Natural killer cell (primary cell): ENCODE measurements around the gene DENND5B. TPM values are rescaled to one million over a fixed set of nuclear protein-coding genes. Genes with fewer than 3 reads are reported as not detected.

Source experiments
- ATAC-seq, 3 donors: fragments of 150-1000 bp in 2 of 3; fragments of 200-7000 bp in 1 of 3; cut with Tn5 transposase; 1 replicate in 1 of 3; 2 replicates in 2 of 3; pipeline ENCODE4 v1.10.0; 2021; ENCODE audit warnings: mild to moderate bottlenecking in 2 of 3, moderate library complexity in 2 of 3
- DNase-seq, 2 donors: peaks; one replicate each; pipeline versions ENCODE4 v3.0.0 to v3.0.0-alpha.2; 2013 to 2021; ENCODE audit warnings: mixed read lengths in 1 of 2
- H3K27ac ChIP-seq: one replicate; pipeline ENCODE4 v1.5.1; 2013; ENCODE audit warnings: mild to moderate bottlenecking, low read length
- H3K27me3 ChIP-seq: one replicate; pipeline ENCODE4 v1.6.1; 2013; ENCODE audit warnings: low read length; ENCODE audit not compliant: control insufficient read depth, insufficient read depth
- H3K36me3 ChIP-seq: one replicate; pipeline ENCODE4 v1.6.1; 2013; ENCODE audit warnings: low read length; ENCODE audit not compliant: control insufficient read depth, insufficient read depth
- H3K4me1 ChIP-seq: one replicate; pipeline ENCODE4 v1.6.1; 2013; ENCODE audit warnings: low read length; ENCODE audit not compliant: control insufficient read depth, insufficient read depth
- H3K4me3 ChIP-seq: one replicate; pipeline ENCODE4 v1.5.1; 2013; ENCODE audit warnings: low read length
- H3K9me3 ChIP-seq: one replicate; pipeline ENCODE4 v1.6.1; 2013; ENCODE audit warnings: low read length; ENCODE audit not compliant: control insufficient read depth, insufficient read depth
- H3K27ac Mint-ChIP-seq, 2 donors: one replicate each; pipeline ENCODE4 v1.8.0; 2022; ENCODE audit warnings: mild to moderate bottlenecking in 2 of 2, mixed read lengths in 2 of 2, moderate library complexity in 1 of 2
- H3K27me3 Mint-ChIP-seq, 2 donors: one replicate each; pipeline ENCODE4 v1.8.0; 2022; ENCODE audit warnings: low read depth in 2 of 2, mixed read lengths in 2 of 2
- H3K36me3 Mint-ChIP-seq: one replicate; pipeline ENCODE4 v1.8.0; 2022; ENCODE audit warnings: mixed read lengths
- H3K4me1 Mint-ChIP-seq, 2 donors: one replicate each; pipeline ENCODE4 v1.8.0; 2022; ENCODE audit warnings: mixed read lengths in 2 of 2
- H3K4me3 Mint-ChIP-seq: one replicate; pipeline ENCODE4 v1.8.0; 2022; ENCODE audit warnings: mild to moderate bottlenecking, moderate library complexity, mixed read lengths
- H3K9me3 Mint-ChIP-seq, 2 donors: one replicate each; pipeline ENCODE4 v1.8.0; 2022; ENCODE audit warnings: mixed read lengths in 2 of 2
- CTCF ChIP-seq: fragments of 200-600 bp; IDR thresholded peaks from one replicate; pipeline ENCODE4 v1.8.0; 2022; ENCODE audit warnings: antibody characterized with exemption
- WGBS: methylation state at CpG from one replicate; pipeline ENCODE4 v1.1.7; 2013; ENCODE audit warnings: missing lambda C conversion rate; ENCODE audit not compliant: insufficient coverage; 5-methylcytosine and 5-hydroxymethylcytosine counted together
- intact Hi-C: fragments of 100-400 bp; cut with micrococcal nuclease; formaldehyde crosslinking; loops from one replicate; pipeline ENCODE4 v1.14.2; 2022
- total RNA-seq, 4 donors: library from RNA; stranded (reverse); fragments of 120-200 nt in 1 of 4; gene quantifications; one replicate each; pipeline versions ENCODE4 v1.2.3 to v1.2.4, GENCODE V29; 2013 to 2022

DENND5B gene
- total RNA-seq, 3 donors from 2014 or later (not counting 1 experiment from before 2014, with no cell fraction given), result 0.52 to 2.4 (median 0.70) TPM

- Mint-ChIP-seq H3K4me3 (no peak overlapping the region), H3K27me3 (peaks cover 0 to 6% of the 10 kb centered on the region in 2 donors), H3K36me3 (no peaks in the 10 kb centered on the region), H3K4me1 (no peaks in the 10 kb centered on the region), H3K9me3 (no peaks in the 10 kb centered on the region), H3K27ac (no peak overlapping the region)
- no peak for TF ChIP-seq CTCF
- Histone ChIP-seq H3K9me3 (no peaks in the 10 kb centered on the region), H3K4me1 (no peaks in the 10 kb centered on the region), H3K27me3 (no peaks in the 10 kb centered on the region), H3K4me3 (no peak overlapping the region), H3K27ac (no peak overlapping the region), H3K36me3 (no peaks in the 10 kb centered on the region)
- intact Hi-C loops, result no loop called here
- 92% methylated on average over 4 of the region's 4 CpGs for WGBS
- DNase-seq, result no peak
- ATAC-seq, result no peak
Observed at GRCh38 chr12:31514912-31515311, 76.0 kb downstream of the DENND5B start.

- no peak for DNase-seq
- WGBS, result 90% methylated on average over 4 of the region's 4 CpGs
- no peak for ATAC-seq
- H3K27me3 Mint-ChIP-seq, result peaks cover 0 to 6% of the 10 kb centered on the region in 2 donors
- H3K36me3 Mint-ChIP-seq, result no peaks in the 10 kb centered on the region
- TF ChIP-seq CTCF, result no peak
- H3K36me3 ChIP-seq, result no peaks in the 10 kb centered on the region
- H3K4me1 Mint-ChIP-seq, result no peaks in the 10 kb centered on the region
- no peaks in the 10 kb centered on the region for H3K27me3 ChIP-seq
- intact Hi-C loops, result no loop called here
- H3K9me3 Mint-ChIP-seq, result no peaks in the 10 kb centered on the region
- no peak overlapping the region for H3K4me3 ChIP-seq
- H3K27ac Mint-ChIP-seq, result no peak overlapping the region
- H3K4me3 Mint-ChIP-seq, result no peak overlapping the region
- H3K9me3 ChIP-seq, result no peaks in the 10 kb centered on the region
- no peak overlapping the region for H3K27ac ChIP-seq
- no peaks in the 10 kb centered on the region for H3K4me1 ChIP-seq
Observed at GRCh38 chr12:31510034-31510433, 80.9 kb downstream of the DENND5B start.

- Mint-ChIP-seq H3K27me3 (peaks cover 0 to 4% of the 10 kb centered on the region in 2 donors), H3K4me3 (no peak overlapping the region), H3K36me3 (no peaks in the 10 kb centered on the region), H3K27ac (no peak overlapping the region), H3K9me3 (peaks cover 0 to 3% of the 10 kb centered on the region in 2 donors), H3K4me1 (no peaks in the 10 kb centered on the region)
- Histone ChIP-seq H3K27ac (no peak overlapping the region), H3K4me3 (no peak overlapping the region), H3K36me3 (no peaks in the 10 kb centered on the region), H3K4me1 (no peaks in the 10 kb centered on the region), H3K27me3 (no peaks in the 10 kb centered on the region), H3K9me3 (no peaks in the 10 kb centered on the region)
- TF ChIP-seq CTCF, result no peak
- intact Hi-C loops, result no loop called here
- ATAC-seq (no peak), DNase-seq (no peak)
- 93% methylated on average over 2 of the region's 4 CpGs for WGBS
Observed at GRCh38 chr12:31508436-31509150, 82.3 kb downstream of the DENND5B start.

- Histone ChIP-seq H3K27me3 (no peaks in the 10 kb centered on the region), H3K36me3 (no peaks in the 10 kb centered on the region), H3K9me3 (no peaks in the 10 kb centered on the region), H3K27ac (no peak overlapping the region), H3K4me1 (no peaks in the 10 kb centered on the region), H3K4me3 (no peak overlapping the region)
- Mint-ChIP-seq H3K36me3 (no peaks in the 10 kb centered on the region), H3K9me3 (peaks cover 0 to 3% of the 10 kb centered on the region in 2 donors), H3K27ac (no peak overlapping the region), H3K4me1 (no peaks in the 10 kb centered on the region), H3K27me3 (peaks cover 0 to 5% of the 10 kb centered on the region in 2 donors), H3K4me3 (no peak overlapping the region)
- no peak for ATAC-seq
- no peak for TF ChIP-seq CTCF
- intact Hi-C loops, result no loop called here
- no peak for DNase-seq
- 90% methylated on average over 1 of the region's 1 CpG for WGBS
Observed at GRCh38 chr12:31507966-31508365, 83.0 kb downstream of the DENND5B start.
